ENCODE measurements around the gene THSD4.

GRCh38 chr15:71274448-71274798 is 159.2 kb downstream of the THSD4 start:
- TF ChIP-seq ZNF274 (IDR thresholded peaks at IDR 0.05; ENCODE audit: low read depth, low read length) (no peak), YY1 (IDR thresholded peaks at IDR 0.05; ENCODE audit: insufficient read depth, insufficient read length) (no peak), SUZ12 (IDR thresholded peaks at IDR 0.05; ENCODE audit: extremely low read depth, insufficient read depth, insufficient read length) (no peak)

All from NT2/D1 (cell line).